ENCODE results near the gene LRRC4C. TPM values are rescaled to one million over a fixed set of nuclear protein-coding genes. Genes with fewer than 3 reads are reported as not detected.

LRRC4C gene
- total and polyA plus RNA-seq, 2 donors (not counting 3 experiments of a cell fraction or from before 2014, with no cell fraction given), result not detected

- Histone ChIP-seq H3K79me2 (ENCODE audit: control insufficient read depth, insufficient read depth, low read length) (no peaks in the 10 kb centered on the region), H3K36me3 (ENCODE audit: control insufficient read depth in 2 of 2, extremely low read depth in 1 of 2, insufficient read depth in 2 of 2, low read length in 2 of 2) (no peaks in the 10 kb centered on the region), H3K9me1 (replicated peaks; ENCODE audit: control insufficient read depth, extremely low read depth, insufficient read depth, low read length) (no peaks in the 10 kb centered on the region), H3K27me3 (ENCODE audit: control insufficient read depth in 2 of 2, insufficient read depth in 2 of 2, low read length in 2 of 2) (no peaks in the 10 kb centered on the region), H4K20me1 (replicated peaks; ENCODE audit: control insufficient read depth, extremely low read depth, insufficient read depth, low read length) (no peaks in the 10 kb centered on the region), H3K9ac (replicated peaks; ENCODE audit: extremely low read depth, insufficient read depth, low read length) (no peak overlapping the region), H3K4me2 (ENCODE audit: insufficient read depth, low read length) (no peak overlapping the region), H3K4me3 (replicated peaks in 1 of 3; ENCODE audit: insufficient read depth in 1 of 3, low read depth in 1 of 3, low read length in 3 of 3) (no peak overlapping the region), H3K4me1 (ENCODE audit: control insufficient read depth, extremely low read depth, insufficient read depth, low read length) (no peaks in the 10 kb centered on the region), H3K27ac (ENCODE audit: insufficient read depth, low read depth, low read length) (no peak overlapping the region), H3K9me3 (replicated peaks; ENCODE audit: control insufficient read depth, insufficient read depth, low read length) (peaks cover 2% of the 10 kb centered on the region), H2AFZ (ENCODE audit: low read depth, low read length) (no peak overlapping the region)
- no TSS peak for BruUV-seq (replicated peaks)
- ChIA-PET POLR2A (no interaction called here), CTCF (no interaction called here)
- dilution Hi-C loops (cut with MboI; ENCODE audit: extremely low pct_ligation_motif_present, low sequenced_read_pairs) (no loop called here), intact Hi-C loops (cut with micrococcal nuclease) (no loop called here)
- TF ChIP-seq EZH2 (IDR thresholded peaks at IDR 0.05; ENCODE audit: borderline replicate concordance, low read depth, low read length, severe bottlenecking) (no peak), GATA2 (IDR thresholded peaks at IDR 0.05; ENCODE audit: insufficient read depth, insufficient read length, low read depth, low read length) (no peak), MAX (IDR thresholded peaks at IDR 0.05; ENCODE audit: insufficient read depth, insufficient read length) (no peak), POLR2A (IDR thresholded peaks at IDR 0.05; ENCODE audit: low read depth, low read length) (no peak), MYC (IDR thresholded peaks at IDR 0.05; ENCODE audit: low read depth, low read length) (no peak), JUN (IDR thresholded peaks at IDR 0.05; ENCODE audit: borderline replicate concordance, insufficient read depth, insufficient read length, low read depth) (no peak), FOS (IDR thresholded peaks at IDR 0.05; ENCODE audit: borderline replicate concordance, insufficient read depth, low read length) (no peak), POLR2AphosphoS5 (IDR thresholded peaks at IDR 0.05; ENCODE audit: insufficient read depth, low read depth, low read length) (no peak), CTCF (IDR thresholded peaks at IDR 0.05; ENCODE audit: extremely low read depth in 1 of 2, insufficient read depth in 1 of 2, low read depth in 1 of 2, low read length in 2 of 2) (no peak)
- FAIRE-seq (no peak), DNase-seq (ENCODE audit: low read depth, low spot score) (no peak)
Measured at GRCh38 chr11:40119661-40120060, 1339.8 kb downstream of the LRRC4C start.

Measured in endothelial cell of umbilical vein (primary cell).